Measurements from ENCODE around the gene SLC51A. TPM values are rescaled to one million over a fixed set of nuclear protein-coding genes. Genes with fewer than 3 reads are reported as not detected.

SLC51A gene
- total RNA-seq, 1 experiment from 2014 or later = 6.9 TPM

GRCh38 chr3:196240424-196240823, 24.1 kb downstream of the SLC51A start (continued):
- TF ChIP-seq NFATC4 (CRISPR knock-in tag; IDR thresholded peaks at IDR 0.05) = no peak
- TF ChIP-seq, protein P1, sequence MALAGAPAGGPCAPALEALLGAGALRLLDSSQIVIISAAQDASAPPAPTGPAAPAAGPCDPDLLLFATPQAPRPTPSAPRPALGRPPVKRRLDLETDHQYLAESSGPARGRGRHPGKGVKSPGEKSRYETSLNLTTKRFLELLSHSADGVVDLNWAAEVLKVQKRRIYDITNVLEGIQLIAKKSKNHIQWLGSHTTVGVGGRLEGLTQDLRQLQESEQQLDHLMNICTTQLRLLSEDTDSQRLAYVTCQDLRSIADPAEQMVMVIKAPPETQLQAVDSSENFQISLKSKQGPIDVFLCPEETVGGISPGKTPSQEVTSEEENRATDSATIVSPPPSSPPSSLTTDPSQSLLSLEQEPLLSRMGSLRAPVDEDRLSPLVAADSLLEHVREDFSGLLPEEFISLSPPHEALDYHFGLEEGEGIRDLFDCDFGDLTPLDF (CRISPR knock-in tag; IDR thresholded peaks at IDR 0.05) = no peak
- no peak for TF ChIP-seq HMGA2 (CRISPR knock-in tag; IDR thresholded peaks at IDR 0.05)
- no peak for TF ChIP-seq ZNF396 (CRISPR knock-in tag; IDR thresholded peaks at IDR 0.05; ENCODE audit: borderline replicate concordance)
- no peak for TF ChIP-seq AFF4 (CRISPR knock-in tag; IDR thresholded peaks at IDR 0.05; ENCODE audit: borderline replicate concordance)
- TF ChIP-seq ZNF138 (CRISPR knock-in tag; conservative IDR thresholded peaks at IDR 0.05) = no peak
- no peak for TF ChIP-seq NR2C2 (CRISPR knock-in tag; IDR thresholded peaks at IDR 0.05)
- TF ChIP-seq, protein P2, sequence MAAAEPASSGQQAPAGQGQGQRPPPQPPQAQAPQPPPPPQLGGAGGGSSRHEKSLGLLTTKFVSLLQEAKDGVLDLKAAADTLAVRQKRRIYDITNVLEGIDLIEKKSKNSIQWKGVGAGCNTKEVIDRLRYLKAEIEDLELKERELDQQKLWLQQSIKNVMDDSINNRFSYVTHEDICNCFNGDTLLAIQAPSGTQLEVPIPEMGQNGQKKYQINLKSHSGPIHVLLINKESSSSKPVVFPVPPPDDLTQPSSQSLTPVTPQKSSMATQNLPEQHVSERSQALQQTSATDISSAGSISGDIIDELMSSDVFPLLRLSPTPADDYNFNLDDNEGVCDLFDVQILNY (CRISPR knock-in tag; IDR thresholded peaks at IDR 0.05) = no peak
- no peak for TF ChIP-seq IRF1 (CRISPR knock-in tag; IDR thresholded peaks at IDR 0.05)

DNA sequence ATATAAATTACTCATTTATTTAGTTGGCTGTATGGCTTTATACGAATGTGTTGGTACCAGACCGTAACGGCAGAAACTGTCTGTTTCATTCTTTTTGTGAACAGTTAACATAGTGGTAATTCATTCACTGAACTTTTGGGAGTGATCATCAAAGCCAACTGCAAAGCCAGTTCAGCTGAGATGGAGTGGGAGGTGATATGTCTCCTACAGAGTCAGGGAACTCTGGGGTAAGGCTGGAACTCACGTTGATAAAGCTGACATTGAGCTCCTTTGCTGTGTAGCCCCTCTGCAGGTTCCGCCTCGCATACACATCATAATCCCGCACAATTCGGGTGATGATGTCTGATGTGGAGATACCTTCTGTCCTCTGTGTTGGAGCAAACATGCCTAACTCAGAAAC, 25.4 kb downstream of the SLC51A start:
- Mint-ChIP-seq H3K9me3 (no peaks in the 10 kb centered on the region), H3K4me1 (peaks cover 9% of the 10 kb centered on the region), H3K27me3 (ENCODE audit: low read depth) (no peaks in the 10 kb centered on the region), H3K4me3 (no peak overlapping the region), H3K36me3 (peaks cover 30% of the 10 kb centered on the region), H3K27ac (no peak overlapping the region)
- DNase-seq (ENCODE audit: low spot score) (no peak), ATAC-seq (no peak)
- ChIA-PET POLR2A (no interaction called here), CTCF (no interaction called here)
- TF ChIP-seq MXD4 (CRISPR knock-in tag; IDR thresholded peaks at IDR 0.05; ENCODE audit: borderline replicate concordance) (no peak), FOXP1 (CRISPR knock-in tag; IDR thresholded peaks at IDR 0.05; ENCODE audit: borderline replicate concordance) (no peak), MAX (CRISPR knock-in tag; IDR thresholded peaks at IDR 0.05) (no peak), ZBTB43 (CRISPR knock-in tag; IDR thresholded peaks at IDR 0.05) (no peak), ZNF396 (CRISPR knock-in tag; IDR thresholded peaks at IDR 0.05; ENCODE audit: borderline replicate concordance) (no peak), OVOL2 (CRISPR knock-in tag; IDR thresholded peaks at IDR 0.05; ENCODE audit: borderline replicate concordance) (no peak), AR (CRISPR knock-in tag; IDR thresholded peaks at IDR 0.05) (no peak), TEAD4 (CRISPR knock-in tag; IDR thresholded peaks at IDR 0.05) (no peak), FOXK1 (CRISPR knock-in tag; IDR thresholded peaks at IDR 0.05) (no peak), ZNF219 (CRISPR knock-in tag; IDR thresholded peaks at IDR 0.05; ENCODE audit: borderline replicate concordance) (no peak), ZNF317 (CRISPR knock-in tag; IDR thresholded peaks at IDR 0.05; ENCODE audit: borderline replicate concordance, low read depth) (no peak)
- TF ChIP-seq, protein P3, sequence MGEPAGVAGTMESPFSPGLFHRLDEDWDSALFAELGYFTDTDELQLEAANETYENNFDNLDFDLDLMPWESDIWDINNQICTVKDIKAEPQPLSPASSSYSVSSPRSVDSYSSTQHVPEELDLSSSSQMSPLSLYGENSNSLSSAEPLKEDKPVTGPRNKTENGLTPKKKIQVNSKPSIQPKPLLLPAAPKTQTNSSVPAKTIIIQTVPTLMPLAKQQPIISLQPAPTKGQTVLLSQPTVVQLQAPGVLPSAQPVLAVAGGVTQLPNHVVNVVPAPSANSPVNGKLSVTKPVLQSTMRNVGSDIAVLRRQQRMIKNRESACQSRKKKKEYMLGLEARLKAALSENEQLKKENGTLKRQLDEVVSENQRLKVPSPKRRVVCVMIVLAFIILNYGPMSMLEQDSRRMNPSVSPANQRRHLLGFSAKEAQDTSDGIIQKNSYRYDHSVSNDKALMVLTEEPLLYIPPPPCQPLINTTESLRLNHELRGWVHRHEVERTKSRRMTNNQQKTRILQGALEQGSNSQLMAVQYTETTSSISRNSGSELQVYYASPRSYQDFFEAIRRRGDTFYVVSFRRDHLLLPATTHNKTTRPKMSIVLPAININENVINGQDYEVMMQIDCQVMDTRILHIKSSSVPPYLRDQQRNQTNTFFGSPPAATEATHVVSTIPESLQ (CRISPR knock-in tag; IDR thresholded peaks at IDR 0.05) = no peak
- TF ChIP-seq, protein P4, sequence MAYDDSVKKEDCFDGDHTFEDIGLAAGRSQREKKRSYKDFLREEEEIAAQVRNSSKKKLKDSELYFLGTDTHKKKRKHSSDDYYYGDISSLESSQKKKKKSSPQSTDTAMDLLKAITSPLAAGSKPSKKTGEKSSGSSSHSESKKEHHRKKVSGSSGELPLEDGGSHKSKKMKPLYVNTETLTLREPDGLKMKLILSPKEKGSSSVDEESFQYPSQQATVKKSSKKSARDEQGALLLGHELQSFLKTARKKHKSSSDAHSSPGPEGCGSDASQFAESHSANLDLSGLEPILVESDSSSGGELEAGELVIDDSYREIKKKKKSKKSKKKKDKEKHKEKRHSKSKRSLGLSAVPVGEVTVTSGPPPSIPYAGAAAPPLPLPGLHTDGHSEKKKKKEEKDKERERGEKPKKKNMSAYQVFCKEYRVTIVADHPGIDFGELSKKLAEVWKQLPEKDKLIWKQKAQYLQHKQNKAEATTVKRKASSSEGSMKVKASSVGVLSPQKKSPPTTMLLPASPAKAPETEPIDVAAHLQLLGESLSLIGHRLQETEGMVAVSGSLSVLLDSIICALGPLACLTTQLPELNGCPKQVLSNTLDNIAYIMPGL (CRISPR knock-in tag; IDR thresholded peaks at IDR 0.05) = no peak
